HEK293 (cell line): ENCODE measurements around the gene ARHGEF7.
A peak's percentile ranks its signal among the peaks of the same experiment; 100 is the strongest.

Experiments used
- CTCF ChIA-PET: fragments of 350-600 bp; formaldehyde crosslinking; extraction: SDS; loops from one replicate; lab custom pipeline; 2021; ENCODE audit warnings: antibody characterized with exemption; lab: Yijun Ruan, JAX
- POLR2A ChIA-PET: fragments of 300-600 bp; formaldehyde crosslinking; extraction: SDS; loops from one replicate; lab custom pipeline; 2020; ENCODE audit warnings: antibody characterized with exemption, inconsistent platforms; lab: Yijun Ruan, JAX
- H3K27ac ChIP-seq: fragments of 200-500 bp; sonication (Bioruptor generic); 2 replicates; pipeline ENCODE4 v1.5.1; 2014; ENCODE audit warnings: low read depth, low read length, control low read depth, inconsistent platforms; ENCODE audit errors: extremely low read depth
- H3K36me3 ChIP-seq, 2 experiments: fragments of 200-500 bp in 1 of 2; sonication (Bioruptor generic) in 1 of 2; 1 replicate in 1 of 2; 2 replicates in 1 of 2; pipeline ENCODE4 v1.5.1; 2014 to 2017; ENCODE audit warnings: inconsistent platforms in 2 of 2, low read length in 2 of 2; ENCODE audit not compliant: control insufficient read depth in 2 of 2, insufficient read depth in 1 of 2
- H3K4me1 ChIP-seq: fragments of 200-500 bp; sonication (Bioruptor generic); 2 replicates; pipeline ENCODE4 v1.5.1; 2014; ENCODE audit warnings: mild to moderate bottlenecking, low read length, inconsistent platforms; ENCODE audit not compliant: control insufficient read depth, insufficient read depth
- H3K4me3 ChIP-seq: 2 replicates; pipeline ENCODE4 v1.5.1; 2011; ENCODE audit warnings: low read depth, mild to moderate bottlenecking, control low read depth, low read length, moderate library complexity
- H3K9me3 ChIP-seq: fragments of 200-500 bp; sonication (Bioruptor generic); 2 replicates; pipeline ENCODE4 v1.5.1; 2014; ENCODE audit warnings: low read depth, low read length, inconsistent platforms; ENCODE audit not compliant: control insufficient read depth, insufficient read depth
- GLI4 ChIP-seq: fragments of 450-650 bp; formaldehyde crosslinking; IDR thresholded peaks from 2 replicates; pipeline ENCODE4 v1.5.1; 2016; ENCODE audit warnings: missing biosample characterization, missing genetic modification characterization
- GLIS2 ChIP-seq: fragments of 450-650 bp; formaldehyde crosslinking; IDR thresholded peaks from 2 replicates; pipeline ENCODE4 v1.5.1; 2016; ENCODE audit warnings: missing biosample characterization, missing genetic modification characterization
- KLF1 ChIP-seq: fragments of 450-650 bp; formaldehyde crosslinking; IDR thresholded peaks from 2 replicates; pipeline ENCODE4 v1.5.1; 2016; ENCODE audit warnings: missing biosample characterization, missing genetic modification characterization
- KLF17 ChIP-seq: fragments of 450-650 bp; formaldehyde crosslinking; IDR thresholded peaks from 2 replicates; pipeline ENCODE4 v1.5.1; 2016; ENCODE audit warnings: missing biosample characterization, missing genetic modification characterization
- KLF7 ChIP-seq: fragments of 450-650 bp; formaldehyde crosslinking; IDR thresholded peaks from 2 replicates; pipeline ENCODE4 v1.5.1; 2016; ENCODE audit warnings: missing biosample characterization, missing genetic modification characterization, borderline replicate concordance
- SP2 ChIP-seq: fragments of 450-650 bp; formaldehyde crosslinking; IDR thresholded peaks from 2 replicates; pipeline ENCODE4 v1.5.1; 2016; ENCODE audit warnings: missing biosample characterization, missing genetic modification characterization
- ZBTB20 ChIP-seq: fragments of 450-650 bp; formaldehyde crosslinking; IDR thresholded peaks from 2 replicates; pipeline ENCODE4 v1.5.1; 2016; ENCODE audit warnings: missing biosample characterization, missing genetic modification characterization
- ZBTB26 ChIP-seq: fragments of 450-650 bp; formaldehyde crosslinking; optimal IDR thresholded peaks from 2 replicates; pipeline ENCODE3; 2016; ENCODE audit warnings: missing biosample characterization, mild to moderate bottlenecking, missing genetic modification characterization
- ZNF157 ChIP-seq: fragments of 450-650 bp; formaldehyde crosslinking; IDR thresholded peaks from 2 replicates; pipeline ENCODE4 v1.5.1; 2016; ENCODE audit warnings: missing biosample characterization, missing genetic modification characterization
- ZNF18 ChIP-seq: fragments of 450-650 bp; formaldehyde crosslinking; IDR thresholded peaks from 2 replicates; pipeline ENCODE4 v1.5.1; 2016; ENCODE audit warnings: missing biosample characterization, missing genetic modification characterization
- ZNF2 ChIP-seq: fragments of 450-650 bp; formaldehyde crosslinking; IDR thresholded peaks from 2 replicates; pipeline ENCODE4 v1.5.1; 2016; ENCODE audit warnings: missing biosample characterization, missing genetic modification characterization
- ZNF266 ChIP-seq: fragments of 450-650 bp; formaldehyde crosslinking; IDR thresholded peaks from 2 replicates; pipeline ENCODE4 v1.5.1; 2016; ENCODE audit warnings: missing biosample characterization, missing genetic modification characterization, low read depth
- ZNF280D ChIP-seq: fragments of 450-650 bp; formaldehyde crosslinking; IDR thresholded peaks from 2 replicates; pipeline ENCODE4 v1.5.1; 2016; ENCODE audit warnings: missing biosample characterization, missing genetic modification characterization
- ZNF292 ChIP-seq: fragments of 450-650 bp; formaldehyde crosslinking; IDR thresholded peaks from 2 replicates; pipeline ENCODE4 v1.5.1; 2016; ENCODE audit warnings: low read depth, missing biosample characterization, missing genetic modification characterization, borderline replicate concordance
- ZNF335 ChIP-seq: fragments of 450-650 bp; formaldehyde crosslinking; conservative IDR thresholded peaks from 2 replicates; pipeline ENCODE4 v1.5.1; 2016; ENCODE audit warnings: missing biosample characterization, missing genetic modification characterization
- ZNF341 ChIP-seq: fragments of 450-650 bp; formaldehyde crosslinking; IDR thresholded peaks from 2 replicates; pipeline ENCODE4; 2016; ENCODE audit warnings: low read depth, missing biosample characterization, missing genetic modification characterization
- ZNF362 ChIP-seq: fragments of 450-650 bp; formaldehyde crosslinking; IDR thresholded peaks from 2 replicates; pipeline ENCODE4 v1.5.1; 2016; ENCODE audit warnings: missing biosample characterization, missing genetic modification characterization
- ZNF398 ChIP-seq: fragments of 450-650 bp; formaldehyde crosslinking; IDR thresholded peaks from 2 replicates; pipeline ENCODE4 v1.5.1; 2017; ENCODE audit warnings: missing biosample characterization, missing genetic modification characterization
- ZNF501 ChIP-seq: fragments of 450-650 bp; formaldehyde crosslinking; IDR thresholded peaks from 2 replicates; pipeline ENCODE4 v1.5.1; 2016; ENCODE audit warnings: missing biosample characterization, missing genetic modification characterization
- ZNF513 ChIP-seq: fragments of 450-650 bp; IDR thresholded peaks from 2 replicates; pipeline ENCODE4 v1.5.1; 2018; ENCODE audit warnings: missing biosample characterization, missing genetic modification characterization
- ZNF600 ChIP-seq: fragments of 450-650 bp; formaldehyde crosslinking; IDR thresholded peaks from 2 replicates; pipeline ENCODE4 v1.5.1; 2016; ENCODE audit warnings: missing biosample characterization, missing genetic modification characterization
- ZSCAN18 ChIP-seq: fragments of 450-650 bp; formaldehyde crosslinking; IDR thresholded peaks from 2 replicates; pipeline ENCODE4 v1.5.1; 2016; ENCODE audit warnings: missing biosample characterization, missing genetic modification characterization

Gene ARHGEF7

GRCh38 chr13:111153279-111153976, 38.3 kb downstream of the ARHGEF7 start (continued):
- no peak for TF ChIP-seq ZSCAN18 (tag by site-specific recombination)

- Histone ChIP-seq H3K4me3 (peak overlapping the region; percentile 95), H3K36me3 (peaks cover 0 to 2% of the 10 kb centered on the region in 2 experiments; a peak in 1 of 3 replicates), H3K4me1 (no peaks in the 10 kb centered on the region), H3K9me3 (no peaks in the 10 kb centered on the region), H3K27ac (peak overlapping the region; percentile 86)
- CTCF ChIA-PET, result no interaction called here
- POLR2A ChIA-PET, result interaction anchor here (0.5 kb wide), 1 partner anchor 1767 kb away, joined by 3 read pairs; no protein-coding TSS in a partner anchor
- TF ChIP-seq KLF1 (tag by site-specific recombination) (peak; percentile 83), ZNF280D (tag by site-specific recombination) (no peak), ZNF501 (tag by site-specific recombination) (0 out of 2 replicates have a peak, but pooled peaks have one; percentile 11), GLIS2 (tag by site-specific recombination) (peak; percentile 74), ZNF398 (tag by site-specific recombination) (peak; percentile 69; the same call in 1 of the 2 replicates), GLI4 (tag by site-specific recombination) (no peak), ZNF2 (0 out of 2 replicates have a peak, but pooled peaks have one; percentile 17), ZNF266 (tag by site-specific recombination) (no peak), ZNF335 (tag by site-specific recombination) (peak; percentile 33; the same call in 1 of the 2 replicates), KLF7 (tag by site-specific recombination) (peak; percentile 82), ZNF362 (tag by site-specific recombination) (no peak), KLF17 (tag by site-specific recombination) (no peak), ZBTB26 (tag by site-specific recombination) (peak; percentile 67), ZNF341 (tag by site-specific recombination) (peak; percentile 45; the same call in 1 of the 2 replicates), ZBTB20 (peak; percentile 94), ZNF157 (tag by site-specific recombination) (no peak), ZNF18 (tag by site-specific recombination) (0 out of 2 replicates have a peak, but pooled peaks have one; percentile 33), SP2 (tag by site-specific recombination) (peak; percentile 42), ZNF292 (no peak), ZNF600 (peak; percentile 48; the same call in 1 of the 2 replicates), ZNF513 (no peak)
Measured at GRCh38 chr13:111153977-111154332, 38.8 kb downstream of the ARHGEF7 start.
